HEK293 (cell line): ENCODE data around the gene CDK5.

ENCODE experiments used
- CTCF ChIA-PET: fragments of 350-600 bp; formaldehyde crosslinking; extraction: SDS; loops from one replicate; lab custom pipeline; 2021; ENCODE audit warnings: antibody characterized with exemption; lab: Yijun Ruan, JAX
- POLR2A ChIA-PET: fragments of 300-600 bp; formaldehyde crosslinking; extraction: SDS; loops from one replicate; lab custom pipeline; 2020; ENCODE audit warnings: antibody characterized with exemption, inconsistent platforms; lab: Yijun Ruan, JAX
- H3K27ac ChIP-seq: fragments of 200-500 bp; sonication (Bioruptor generic); 2 replicates; pipeline ENCODE4 v1.5.1; 2014; ENCODE audit warnings: low read depth, low read length, control low read depth, inconsistent platforms; ENCODE audit errors: extremely low read depth
- H3K36me3 ChIP-seq, 2 experiments: fragments of 200-500 bp in 1 of 2; sonication (Bioruptor generic) in 1 of 2; 1 replicate in 1 of 2; 2 replicates in 1 of 2; pipeline ENCODE4 v1.5.1; 2014 to 2017; ENCODE audit warnings: inconsistent platforms in 2 of 2, low read length in 2 of 2; ENCODE audit not compliant: control insufficient read depth in 2 of 2, insufficient read depth in 1 of 2
- H3K4me1 ChIP-seq: fragments of 200-500 bp; sonication (Bioruptor generic); 2 replicates; pipeline ENCODE4 v1.5.1; 2014; ENCODE audit warnings: mild to moderate bottlenecking, low read length, inconsistent platforms; ENCODE audit not compliant: control insufficient read depth, insufficient read depth
- H3K4me3 ChIP-seq: 2 replicates; pipeline ENCODE4 v1.5.1; 2011; ENCODE audit warnings: low read depth, mild to moderate bottlenecking, control low read depth, low read length, moderate library complexity
- H3K9me3 ChIP-seq: fragments of 200-500 bp; sonication (Bioruptor generic); 2 replicates; pipeline ENCODE4 v1.5.1; 2014; ENCODE audit warnings: low read depth, low read length, inconsistent platforms; ENCODE audit not compliant: control insufficient read depth, insufficient read depth
- KLF7 ChIP-seq: fragments of 450-650 bp; formaldehyde crosslinking; IDR thresholded peaks from 2 replicates; pipeline ENCODE4 v1.5.1; 2016; ENCODE audit warnings: missing biosample characterization, missing genetic modification characterization, borderline replicate concordance
- SCRT2 ChIP-seq: fragments of 450-650 bp; formaldehyde crosslinking; IDR thresholded peaks from 2 replicates; pipeline ENCODE4 v1.5.1; 2016; ENCODE audit warnings: missing biosample characterization, missing genetic modification characterization
- ZBTB6 ChIP-seq: fragments of 450-650 bp; formaldehyde crosslinking; IDR thresholded peaks from 2 replicates; pipeline ENCODE4 v1.5.1; 2017; ENCODE audit warnings: missing biosample characterization, missing genetic modification characterization
- ZNF148 ChIP-seq: fragments of 450-650 bp; formaldehyde crosslinking; IDR thresholded peaks from 2 replicates; pipeline ENCODE4 v1.5.0; 2017; ENCODE audit warnings: missing biosample characterization, missing genetic modification characterization, borderline replicate concordance
- ZNF175 ChIP-seq: fragments of 450-650 bp; formaldehyde crosslinking; IDR thresholded peaks from 2 replicates; pipeline ENCODE4 v1.5.1; 2016; ENCODE audit warnings: missing biosample characterization, missing genetic modification characterization
- ZNF19 ChIP-seq: fragments of 450-650 bp; formaldehyde crosslinking; IDR thresholded peaks from 2 replicates; pipeline ENCODE4; 2016; ENCODE audit warnings: missing biosample characterization, missing genetic modification characterization, low read depth
- ZNF354C ChIP-seq: fragments of 450-650 bp; formaldehyde crosslinking; IDR thresholded peaks from 2 replicates; pipeline ENCODE4 v1.5.1; 2016; ENCODE audit warnings: missing biosample characterization, missing genetic modification characterization, low read depth, borderline replicate concordance
- ZNF391 ChIP-seq: fragments of 450-650 bp; formaldehyde crosslinking; IDR thresholded peaks from 2 replicates; pipeline ENCODE4 v1.5.1; 2016; ENCODE audit warnings: low read depth, missing biosample characterization, missing genetic modification characterization, borderline replicate concordance
- ZNF416 ChIP-seq: fragments of 450-650 bp; formaldehyde crosslinking; IDR thresholded peaks from 2 replicates; pipeline ENCODE4 v1.5.1; 2016; ENCODE audit warnings: missing biosample characterization, missing genetic modification characterization
- ZNF513 ChIP-seq: fragments of 450-650 bp; IDR thresholded peaks from 2 replicates; pipeline ENCODE4 v1.5.1; 2018; ENCODE audit warnings: missing biosample characterization, missing genetic modification characterization
- ZNF544 ChIP-seq: fragments of 450-650 bp; formaldehyde crosslinking; IDR thresholded peaks from 2 replicates; pipeline ENCODE4 v1.5.0; 2017; ENCODE audit warnings: missing biosample characterization, missing genetic modification characterization
- ZNF561 ChIP-seq: fragments of 450-650 bp; IDR thresholded peaks from 2 replicates; pipeline ENCODE4 v1.5.1; 2018; ENCODE audit warnings: missing biosample characterization, missing genetic modification characterization, borderline replicate concordance
- ZNF76 ChIP-seq: fragments of 450-650 bp; formaldehyde crosslinking; IDR thresholded peaks from 2 replicates; pipeline ENCODE4; 2016; ENCODE audit warnings: low read depth, missing biosample characterization, missing genetic modification characterization, borderline replicate concordance
- TF ChIP-seq, protein P1 (sequence below): fragments of 450-650 bp; formaldehyde crosslinking; IDR thresholded peaks from 2 replicates; pipeline ENCODE4 v1.5.1; 2016; ENCODE audit warnings: missing biosample characterization, missing genetic modification characterization
- TF ChIP-seq, protein P2 (sequence below): fragments of 450-650 bp; formaldehyde crosslinking; conservative IDR thresholded peaks from 2 replicates; pipeline ENCODE4 v1.5.1; 2016; ENCODE audit warnings: low read depth, missing biosample characterization, missing genetic modification characterization

The CDK5 gene

DNA sequence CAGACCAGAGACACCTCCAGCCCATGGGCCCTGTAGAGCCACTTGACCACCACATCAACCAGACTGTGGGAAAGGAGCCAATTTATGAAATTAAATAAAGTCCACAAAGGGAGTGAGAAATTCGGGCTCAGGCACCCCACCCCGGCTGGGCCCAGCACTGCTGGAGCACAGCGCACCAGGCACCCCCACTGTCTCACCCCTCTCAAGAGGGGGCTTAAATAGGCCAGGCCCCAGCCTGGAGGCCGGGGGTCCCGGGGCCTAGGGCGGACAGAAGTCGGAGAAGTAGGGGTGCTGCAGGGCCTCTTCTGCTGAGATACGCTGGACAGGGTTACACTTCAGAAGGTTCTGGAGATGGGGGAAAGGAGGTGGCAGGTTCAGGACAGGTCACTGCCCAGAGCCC is 3.9 kb downstream of the CDK5 start:
- Histone ChIP-seq H3K4me3 (no peak overlapping the region), H3K27ac (no peak overlapping the region), H3K4me1 (no peaks in the 10 kb centered on the region; the same call in 1 of the 2 replicates), H3K36me3 (peaks cover 0 to 35% of the 10 kb centered on the region in 2 experiments; a peak in 1 of 3 replicates), H3K9me3 (no peaks in the 10 kb centered on the region)
- TF ChIP-seq SCRT2 (tag by site-specific recombination), result no peak
- no peak for TF ChIP-seq ZNF175 (tag by site-specific recombination)
- TF ChIP-seq, protein P1, sequence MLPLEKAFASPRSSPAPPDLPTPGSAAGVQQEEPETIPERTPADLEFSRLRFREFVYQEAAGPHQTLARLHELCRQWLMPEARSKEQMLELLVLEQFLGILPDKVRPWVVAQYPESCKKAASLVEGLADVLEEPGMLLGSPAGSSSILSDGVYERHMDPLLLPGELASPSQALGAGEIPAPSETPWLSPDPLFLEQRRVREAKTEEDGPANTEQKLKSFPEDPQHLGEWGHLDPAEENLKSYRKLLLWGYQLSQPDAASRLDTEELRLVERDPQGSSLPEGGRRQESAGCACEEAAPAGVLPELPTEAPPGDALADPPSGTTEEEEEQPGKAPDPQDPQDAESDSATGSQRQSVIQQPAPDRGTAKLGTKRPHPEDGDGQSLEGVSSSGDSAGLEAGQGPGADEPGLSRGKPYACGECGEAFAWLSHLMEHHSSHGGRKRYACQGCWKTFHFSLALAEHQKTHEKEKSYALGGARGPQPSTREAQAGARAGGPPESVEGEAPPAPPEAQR (tag by site-specific recombination), result no peak
- no peak for TF ChIP-seq ZNF76 (tag by site-specific recombination)
- TF ChIP-seq ZNF19, result no peak
- no peak for TF ChIP-seq ZBTB6 (tag by site-specific recombination)
- no peak for TF ChIP-seq ZNF416 (tag by site-specific recombination)
- no peak for TF ChIP-seq ZNF513
- TF ChIP-seq, protein P2, sequence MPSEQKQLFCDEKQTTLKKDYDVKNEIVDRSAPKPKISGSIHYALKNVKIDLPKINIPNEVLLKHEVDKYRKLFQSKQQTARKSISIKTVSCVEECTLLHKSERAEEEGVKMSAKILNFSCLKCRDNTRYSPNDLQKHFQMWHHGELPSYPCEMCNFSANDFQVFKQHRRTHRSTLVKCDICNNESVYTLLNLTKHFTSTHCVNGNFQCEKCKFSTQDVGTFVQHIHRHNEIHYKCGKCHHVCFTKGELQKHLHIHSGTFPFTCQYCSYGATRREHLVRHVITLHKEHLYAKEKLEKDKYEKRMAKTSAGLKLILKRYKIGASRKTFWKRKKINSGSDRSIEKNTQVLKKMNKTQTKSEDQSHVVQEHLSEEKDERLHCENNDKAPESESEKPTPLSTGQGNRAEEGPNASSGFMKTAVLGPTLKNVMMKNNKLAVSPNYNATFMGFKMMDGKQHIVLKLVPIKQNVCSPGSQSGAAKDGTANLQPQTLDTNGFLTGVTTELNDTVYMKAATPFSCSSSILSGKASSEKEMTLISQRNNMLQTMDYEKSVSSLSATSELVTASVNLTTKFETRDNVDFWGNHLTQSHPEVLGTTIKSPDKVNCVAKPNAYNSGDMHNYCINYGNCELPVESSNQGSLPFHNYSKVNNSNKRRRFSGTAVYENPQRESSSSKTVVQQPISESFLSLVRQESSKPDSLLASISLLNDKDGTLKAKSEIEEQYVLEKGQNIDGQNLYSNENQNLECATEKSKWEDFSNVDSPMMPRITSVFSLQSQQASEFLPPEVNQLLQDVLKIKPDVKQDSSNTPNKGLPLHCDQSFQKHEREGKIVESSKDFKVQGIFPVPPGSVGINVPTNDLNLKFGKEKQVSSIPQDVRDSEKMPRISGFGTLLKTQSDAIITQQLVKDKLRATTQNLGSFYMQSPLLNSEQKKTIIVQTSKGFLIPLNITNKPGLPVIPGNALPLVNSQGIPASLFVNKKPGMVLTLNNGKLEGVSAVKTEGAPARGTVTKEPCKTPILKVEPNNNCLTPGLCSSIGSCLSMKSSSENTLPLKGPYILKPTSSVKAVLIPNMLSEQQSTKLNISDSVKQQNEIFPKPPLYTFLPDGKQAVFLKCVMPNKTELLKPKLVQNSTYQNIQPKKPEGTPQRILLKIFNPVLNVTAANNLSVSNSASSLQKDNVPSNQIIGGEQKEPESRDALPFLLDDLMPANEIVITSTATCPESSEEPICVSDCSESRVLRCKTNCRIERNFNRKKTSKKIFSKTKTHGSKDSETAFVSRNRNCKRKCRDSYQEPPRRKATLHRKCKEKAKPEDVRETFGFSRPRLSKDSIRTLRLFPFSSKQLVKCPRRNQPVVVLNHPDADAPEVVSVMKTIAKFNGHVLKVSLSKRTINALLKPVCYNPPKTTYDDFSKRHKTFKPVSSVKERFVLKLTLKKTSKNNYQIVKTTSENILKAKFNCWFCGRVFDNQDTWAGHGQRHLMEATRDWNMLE (tag by site-specific recombination), result no peak
- no peak for TF ChIP-seq ZNF561 (tag by site-specific recombination)
- no peak for TF ChIP-seq KLF7
- TF ChIP-seq ZNF544 (tag by site-specific recombination), result no peak
- no peak for TF ChIP-seq ZNF148 (tag by site-specific recombination)
- no peak for TF ChIP-seq ZNF391 (tag by site-specific recombination)
- no peak for TF ChIP-seq ZNF354C (tag by site-specific recombination)
- POLR2A ChIA-PET, result no interaction called here
- CTCF ChIA-PET, result no interaction called here
